ENCODE data around the gene AGPAT2.

AGPAT2 gene

DNA sequence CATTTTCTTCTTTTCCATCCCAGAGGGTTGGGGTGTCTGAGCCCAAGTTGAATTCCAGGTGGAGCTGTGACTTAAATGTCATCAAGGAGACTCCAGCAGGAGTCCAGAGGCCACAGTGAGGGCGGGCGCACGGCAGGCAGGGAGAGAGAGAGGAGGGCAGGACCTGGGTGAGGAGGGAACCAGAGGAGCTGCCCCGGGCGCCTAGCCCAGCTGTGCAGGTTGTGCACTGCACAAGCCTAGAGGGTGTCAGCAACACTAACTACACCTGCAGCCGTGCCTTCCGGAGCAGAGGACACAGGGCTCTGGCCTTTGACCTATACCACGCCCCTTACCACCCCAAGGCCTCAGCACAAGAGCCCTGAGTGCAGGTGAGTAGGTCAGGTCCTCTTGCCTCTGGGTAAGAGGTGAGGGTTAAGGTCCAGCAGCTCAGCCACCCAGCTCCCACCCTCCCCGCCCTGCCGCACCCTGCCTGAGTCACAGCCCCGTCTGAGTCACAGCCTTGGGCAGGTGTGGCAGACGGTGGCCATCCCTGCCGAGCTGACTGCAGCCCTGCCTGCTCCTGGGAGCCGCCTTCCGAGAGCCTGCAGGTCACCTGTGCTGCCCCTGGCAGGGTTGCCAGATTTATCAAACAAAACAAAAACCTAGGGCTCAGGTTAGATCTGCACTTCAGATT, 6.4 kb upstream of the AGPAT2 start:
- TF ChIP-seq, protein P1, sequence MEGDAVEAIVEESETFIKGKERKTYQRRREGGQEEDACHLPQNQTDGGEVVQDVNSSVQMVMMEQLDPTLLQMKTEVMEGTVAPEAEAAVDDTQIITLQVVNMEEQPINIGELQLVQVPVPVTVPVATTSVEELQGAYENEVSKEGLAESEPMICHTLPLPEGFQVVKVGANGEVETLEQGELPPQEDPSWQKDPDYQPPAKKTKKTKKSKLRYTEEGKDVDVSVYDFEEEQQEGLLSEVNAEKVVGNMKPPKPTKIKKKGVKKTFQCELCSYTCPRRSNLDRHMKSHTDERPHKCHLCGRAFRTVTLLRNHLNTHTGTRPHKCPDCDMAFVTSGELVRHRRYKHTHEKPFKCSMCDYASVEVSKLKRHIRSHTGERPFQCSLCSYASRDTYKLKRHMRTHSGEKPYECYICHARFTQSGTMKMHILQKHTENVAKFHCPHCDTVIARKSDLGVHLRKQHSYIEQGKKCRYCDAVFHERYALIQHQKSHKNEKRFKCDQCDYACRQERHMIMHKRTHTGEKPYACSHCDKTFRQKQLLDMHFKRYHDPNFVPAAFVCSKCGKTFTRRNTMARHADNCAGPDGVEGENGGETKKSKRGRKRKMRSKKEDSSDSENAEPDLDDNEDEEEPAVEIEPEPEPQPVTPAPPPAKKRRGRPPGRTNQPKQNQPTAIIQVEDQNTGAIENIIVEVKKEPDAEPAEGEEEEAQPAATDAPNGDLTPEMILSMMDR (IDR thresholded peaks at IDR 0.05; ENCODE audit: borderline replicate concordance, extremely low read depth, low read length, poor library complexity, severe bottlenecking): no peak
- TF ChIP-seq EZH2 (IDR thresholded peaks at IDR 0.05; ENCODE audit: borderline replicate concordance, low read depth, low read length, severe bottlenecking): no peak
- no peaks in the 10 kb centered on the region for H4K20me1 ChIP-seq (ENCODE audit: insufficient read depth, low read length)
- DNase-seq (no peak), ATAC-seq (ENCODE audit: insufficient read depth, low read depth) (no peak)
- no peak overlapping the region for H2AFZ ChIP-seq (ENCODE audit: low read depth, low read length)
- no peaks in the 10 kb centered on the region for H3K27me3 ChIP-seq (ENCODE audit: insufficient read depth, low read length, poor library complexity)
- H3K4me2 ChIP-seq (ENCODE audit: insufficient read depth, low read length): no peak overlapping the region
- H3K27ac ChIP-seq (ENCODE audit: low read length): no peak overlapping the region
- no peaks in the 10 kb centered on the region for H3K79me2 ChIP-seq (ENCODE audit: insufficient read depth, low read length)
- H3K4me1 ChIP-seq (ENCODE audit: insufficient read depth, low read length): no peaks in the 10 kb centered on the region
- no peak overlapping the region for H3K9ac ChIP-seq (ENCODE audit: low read depth, low read length)
- H3K9me3 ChIP-seq (ENCODE audit: insufficient read depth, low read length, severe bottlenecking): no peaks in the 10 kb centered on the region
- H3K4me3 ChIP-seq (ENCODE audit: low read depth in 1 of 2, low read length in 2 of 2): no peak overlapping the region
- no peaks in the 10 kb centered on the region for H3K36me3 ChIP-seq (ENCODE audit: insufficient read depth, low read length)

DNA sequence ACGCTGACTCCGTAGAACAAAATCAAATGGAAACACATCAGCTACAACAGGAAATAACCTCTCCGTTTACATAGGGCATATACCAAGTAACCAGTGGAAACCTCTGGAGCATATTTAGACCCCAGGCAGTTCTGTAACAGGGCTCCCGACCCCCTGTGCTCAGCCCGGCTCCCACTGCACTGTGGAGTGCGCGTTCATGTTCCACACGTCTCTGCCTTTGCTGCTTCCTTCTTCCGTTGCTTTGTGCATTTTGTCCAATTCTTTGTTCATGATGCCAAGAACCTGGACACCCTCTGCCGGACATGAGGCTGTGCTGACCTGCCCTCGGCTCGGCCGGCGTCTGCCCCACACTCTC, 5.9 kb upstream of the AGPAT2 start:
- TF ChIP-seq, protein P1 (IDR thresholded peaks at IDR 0.05; ENCODE audit: borderline replicate concordance, extremely low read depth, low read length, poor library complexity, severe bottlenecking): no peak
- no peak for TF ChIP-seq EZH2 (IDR thresholded peaks at IDR 0.05; ENCODE audit: borderline replicate concordance, low read depth, low read length, severe bottlenecking)
- H3K4me1 ChIP-seq (ENCODE audit: insufficient read depth, low read length): no peaks in the 10 kb centered on the region
- no peak overlapping the region for H3K27ac ChIP-seq (ENCODE audit: low read length)

DNA sequence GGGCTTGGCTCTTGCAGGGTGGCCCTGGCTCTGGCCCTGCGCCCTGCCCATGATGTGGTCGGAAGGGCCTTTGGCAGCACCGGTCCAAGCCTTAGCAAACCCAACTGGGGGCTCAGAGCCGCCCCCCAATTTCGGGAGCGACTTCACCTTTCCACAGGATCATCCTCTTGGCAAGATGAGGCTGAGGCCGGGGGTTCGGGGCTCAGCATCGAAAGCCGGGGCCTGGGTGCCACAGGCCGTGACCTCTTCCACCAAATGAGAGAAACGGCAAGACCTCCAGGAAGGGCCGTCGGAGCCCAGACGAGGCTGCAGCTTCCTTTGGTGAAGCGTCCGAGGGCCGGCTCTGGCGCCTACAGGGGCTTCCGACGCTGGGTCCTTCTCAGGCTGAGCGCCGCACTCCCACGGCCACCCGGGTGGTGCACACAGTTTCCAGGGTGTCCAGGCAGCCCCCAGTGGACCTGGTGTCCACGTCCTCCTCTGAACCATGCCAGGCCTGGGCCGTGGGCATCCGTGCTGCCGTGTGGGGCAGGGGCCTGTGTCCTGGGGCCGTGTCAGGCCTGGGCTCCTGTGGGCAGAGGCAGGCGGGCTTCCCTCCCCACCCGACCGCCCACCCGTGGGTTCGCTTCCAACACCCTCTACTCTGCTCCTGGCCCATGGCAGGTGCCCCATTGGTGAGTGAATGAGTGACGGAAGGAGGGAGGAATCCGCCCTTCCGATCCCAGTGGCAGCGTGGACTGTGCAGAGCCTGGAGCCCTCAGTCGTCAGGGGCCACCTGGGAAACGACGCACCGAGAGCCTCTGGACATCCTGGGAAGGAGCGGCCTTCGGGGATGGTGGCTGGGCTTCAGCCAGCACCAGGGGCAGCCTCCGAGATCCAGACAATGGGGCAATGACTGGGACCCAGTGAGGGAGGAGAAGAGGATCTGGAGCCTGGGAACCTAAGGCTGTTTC, 5.2 kb upstream of the AGPAT2 start:
- no peak overlapping the region for H3K4me2 ChIP-seq (ENCODE audit: insufficient read depth, low read length)
- no peak overlapping the region for H2AFZ ChIP-seq (ENCODE audit: low read depth, low read length)
- H4K20me1 ChIP-seq (ENCODE audit: insufficient read depth, low read length): no peaks in the 10 kb centered on the region
- no peaks in the 10 kb centered on the region for H3K79me2 ChIP-seq (ENCODE audit: insufficient read depth, low read length)
- TF ChIP-seq, protein P1 (IDR thresholded peaks at IDR 0.05; ENCODE audit: borderline replicate concordance, extremely low read depth, low read length, poor library complexity, severe bottlenecking): no peak
- TF ChIP-seq EZH2 (IDR thresholded peaks at IDR 0.05; ENCODE audit: borderline replicate concordance, low read depth, low read length, severe bottlenecking): no peak
- ATAC-seq (ENCODE audit: insufficient read depth, low read depth): no peak
- no peak overlapping the region for H3K4me3 ChIP-seq (ENCODE audit: low read depth in 1 of 2, low read length in 2 of 2)
- H3K9ac ChIP-seq (ENCODE audit: low read depth, low read length): no peak overlapping the region
- H3K27ac ChIP-seq (ENCODE audit: low read length): no peak overlapping the region
- no peaks in the 10 kb centered on the region for H3K27me3 ChIP-seq (ENCODE audit: insufficient read depth, low read length, poor library complexity)
- no peak for DNase-seq
- no peaks in the 10 kb centered on the region for H3K36me3 ChIP-seq (ENCODE audit: insufficient read depth, low read length)
- no peaks in the 10 kb centered on the region for H3K4me1 ChIP-seq (ENCODE audit: insufficient read depth, low read length)
- no peaks in the 10 kb centered on the region for H3K9me3 ChIP-seq (ENCODE audit: insufficient read depth, low read length, severe bottlenecking)

More for the DNA sequence above, 5.9 kb upstream of the AGPAT2 start:
- no peak overlapping the region for H3K4me3 ChIP-seq (ENCODE audit: low read depth in 1 of 2, low read length in 2 of 2)
- H3K4me2 ChIP-seq (ENCODE audit: insufficient read depth, low read length): no peak overlapping the region
- H3K9ac ChIP-seq (ENCODE audit: low read depth, low read length): no peak overlapping the region
- DNase-seq (no peak), ATAC-seq (ENCODE audit: insufficient read depth, low read depth) (no peak)
- no peak overlapping the region for H2AFZ ChIP-seq (ENCODE audit: low read depth, low read length)
- no peaks in the 10 kb centered on the region for H3K9me3 ChIP-seq (ENCODE audit: insufficient read depth, low read length, severe bottlenecking)
- no peaks in the 10 kb centered on the region for H3K27me3 ChIP-seq (ENCODE audit: insufficient read depth, low read length, poor library complexity)
- H4K20me1 ChIP-seq (ENCODE audit: insufficient read depth, low read length): no peaks in the 10 kb centered on the region
- H3K79me2 ChIP-seq (ENCODE audit: insufficient read depth, low read length): no peaks in the 10 kb centered on the region
- no peaks in the 10 kb centered on the region for H3K36me3 ChIP-seq (ENCODE audit: insufficient read depth, low read length)

Data from DND-41 (cell line).